Neural crest cell (in vitro differentiated cells): ENCODE results near the gene VGLL4. TPM values are rescaled to one million over a fixed set of nuclear protein-coding genes. Genes with fewer than 3 reads are reported as not detected.
A peak's percentile ranks its signal among the peaks of the same experiment; 100 is the strongest.

ENCODE experiments used
- DNase-seq: peaks from one replicate; pipeline ENCODE4 v3.0.0; 2021; ENCODE audit warnings: low read depth, mixed read lengths, low spot score
- H3K27ac Mint-ChIP-seq: one replicate; pipeline ENCODE4 v1.8.0; 2021; ENCODE audit warnings: mild to moderate bottlenecking, mixed read lengths; ENCODE audit not compliant: unreplicated experiment
- H3K27me3 Mint-ChIP-seq: 2 replicates; pipeline ENCODE4 v1.8.0; 2021; ENCODE audit warnings: low read depth, mild to moderate bottlenecking, mixed read lengths
- H3K36me3 Mint-ChIP-seq: 2 replicates; pipeline ENCODE4 v1.8.0; 2021; ENCODE audit warnings: low read depth, mild to moderate bottlenecking, mixed read lengths
- H3K4me1 Mint-ChIP-seq: 2 replicates; pipeline ENCODE4 v1.8.0; 2021; ENCODE audit warnings: mixed read lengths
- H3K4me3 Mint-ChIP-seq: one replicate; pipeline ENCODE4 v1.8.0; 2021; ENCODE audit warnings: mild to moderate bottlenecking, mixed read lengths
- H3K9me3 Mint-ChIP-seq: 2 replicates; pipeline ENCODE4 v1.8.0; 2021; ENCODE audit warnings: mixed read lengths
- total RNA-seq: library from RNA; stranded (reverse); gene quantifications from 2 replicates; pipeline ENCODE4 v1.2.1, GENCODE V29; 2021
- TF ChIP-seq, protein P1 (sequence below): fragments of 200-600 bp; sonication (generic); conservative IDR thresholded peaks from 2 replicates; pipeline ENCODE4 v1.5.0; 2021; ENCODE audit warnings: antibody characterized with exemption, mild to moderate bottlenecking

VGLL4 gene
- total RNA-seq, 1 donor from 2014 or later = 82.8 TPM

DNA sequence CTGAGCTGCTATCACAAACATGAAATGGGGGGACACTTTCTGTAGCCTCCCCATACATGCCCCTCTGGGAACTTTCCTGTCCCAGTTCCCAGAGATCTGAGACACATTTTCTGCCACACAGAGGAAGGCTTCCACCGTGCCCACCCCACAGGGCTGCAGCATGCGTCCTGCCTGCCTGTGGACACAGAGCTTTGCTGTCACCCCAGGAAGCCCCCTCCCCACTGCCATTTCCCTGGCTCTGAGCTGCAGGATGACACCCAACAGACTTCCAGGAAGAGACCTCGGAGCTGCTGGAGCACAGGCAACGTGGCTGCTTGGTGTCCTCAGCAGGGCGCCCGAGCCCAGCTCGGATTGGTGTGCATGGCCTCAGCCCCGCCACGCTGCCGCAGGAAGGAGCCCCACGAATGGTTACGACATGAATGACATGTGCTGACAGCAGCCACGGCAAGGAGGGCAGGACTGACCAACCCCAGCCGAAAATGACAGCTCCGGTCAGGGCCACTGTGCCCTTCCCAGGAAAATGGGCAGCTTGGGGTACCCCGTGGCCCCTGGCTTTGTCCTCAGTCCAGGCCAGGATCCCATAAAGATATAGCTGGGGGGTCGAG, 81.3 kb downstream of the VGLL4 start:
- peaks cover 22% of the 10 kb centered on the region for H3K36me3 Mint-ChIP-seq
- TF ChIP-seq, protein P1, sequence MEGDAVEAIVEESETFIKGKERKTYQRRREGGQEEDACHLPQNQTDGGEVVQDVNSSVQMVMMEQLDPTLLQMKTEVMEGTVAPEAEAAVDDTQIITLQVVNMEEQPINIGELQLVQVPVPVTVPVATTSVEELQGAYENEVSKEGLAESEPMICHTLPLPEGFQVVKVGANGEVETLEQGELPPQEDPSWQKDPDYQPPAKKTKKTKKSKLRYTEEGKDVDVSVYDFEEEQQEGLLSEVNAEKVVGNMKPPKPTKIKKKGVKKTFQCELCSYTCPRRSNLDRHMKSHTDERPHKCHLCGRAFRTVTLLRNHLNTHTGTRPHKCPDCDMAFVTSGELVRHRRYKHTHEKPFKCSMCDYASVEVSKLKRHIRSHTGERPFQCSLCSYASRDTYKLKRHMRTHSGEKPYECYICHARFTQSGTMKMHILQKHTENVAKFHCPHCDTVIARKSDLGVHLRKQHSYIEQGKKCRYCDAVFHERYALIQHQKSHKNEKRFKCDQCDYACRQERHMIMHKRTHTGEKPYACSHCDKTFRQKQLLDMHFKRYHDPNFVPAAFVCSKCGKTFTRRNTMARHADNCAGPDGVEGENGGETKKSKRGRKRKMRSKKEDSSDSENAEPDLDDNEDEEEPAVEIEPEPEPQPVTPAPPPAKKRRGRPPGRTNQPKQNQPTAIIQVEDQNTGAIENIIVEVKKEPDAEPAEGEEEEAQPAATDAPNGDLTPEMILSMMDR = no peak
- H3K4me1 Mint-ChIP-seq = peaks cover 44% of the 10 kb centered on the region
- H3K27me3 Mint-ChIP-seq = no peaks in the 10 kb centered on the region
- H3K9me3 Mint-ChIP-seq = no peaks in the 10 kb centered on the region
- no peak overlapping the region for H3K27ac Mint-ChIP-seq
- no peak overlapping the region for H3K4me3 Mint-ChIP-seq
- no peak for DNase-seq

- DNase-seq = no peak
- H3K27me3 Mint-ChIP-seq = no peaks in the 10 kb centered on the region
- H3K4me1 Mint-ChIP-seq = peaks cover 51% of the 10 kb centered on the region
- no peak overlapping the region for H3K27ac Mint-ChIP-seq
- H3K36me3 Mint-ChIP-seq = peaks cover 16% of the 10 kb centered on the region
- TF ChIP-seq, protein P1 = no peak
- peak overlapping the region; percentile 71 for H3K4me3 Mint-ChIP-seq
- H3K9me3 Mint-ChIP-seq = no peaks in the 10 kb centered on the region
These were observed 83.0 kb downstream of the VGLL4 start for GRCh38 chr3:11560746-11561145.

GRCh38 chr3:11559816-11560633, 83.7 kb downstream of the VGLL4 start:
- H3K36me3 Mint-ChIP-seq = peaks cover 16% of the 10 kb centered on the region
- H3K27ac Mint-ChIP-seq = peak overlapping the region; percentile 50
- no peaks in the 10 kb centered on the region for H3K9me3 Mint-ChIP-seq
- peak overlapping the region; percentile 71 for H3K4me3 Mint-ChIP-seq
- DNase-seq = no peak
- no peaks in the 10 kb centered on the region for H3K27me3 Mint-ChIP-seq
- H3K4me1 Mint-ChIP-seq = peaks cover 55% of the 10 kb centered on the region
- TF ChIP-seq, protein P1 = no peak

- peaks cover 55% of the 10 kb centered on the region for H3K4me1 Mint-ChIP-seq
- no peaks in the 10 kb centered on the region for H3K9me3 Mint-ChIP-seq
- no peak overlapping the region for H3K4me3 Mint-ChIP-seq
- peaks cover 16% of the 10 kb centered on the region for H3K36me3 Mint-ChIP-seq
- no peak for DNase-seq
- H3K27ac Mint-ChIP-seq = no peak overlapping the region
- TF ChIP-seq, protein P1 = no peak
- no peaks in the 10 kb centered on the region for H3K27me3 Mint-ChIP-seq
These were observed 84.5 kb downstream of the VGLL4 start for GRCh38 chr3:11558918-11559815.

GRCh38 chr3:11558411-11558903, 85.3 kb downstream of the VGLL4 start:
- H3K4me3 Mint-ChIP-seq = no peak overlapping the region
- peaks cover 12% of the 10 kb centered on the region for H3K36me3 Mint-ChIP-seq
- no peaks in the 10 kb centered on the region for H3K9me3 Mint-ChIP-seq
- TF ChIP-seq, protein P1 = no peak
- no peaks in the 10 kb centered on the region for H3K27me3 Mint-ChIP-seq
- peaks cover 53% of the 10 kb centered on the region for H3K4me1 Mint-ChIP-seq
- no peak for DNase-seq
- H3K27ac Mint-ChIP-seq = no peak overlapping the region
